CD4-positive, alpha-beta memory T cell (primary cell): ENCODE data around the gene DLGAP4. TPM values are rescaled to one million over a fixed set of nuclear protein-coding genes. Genes with fewer than 3 reads are reported as not detected.
A peak's percentile ranks its signal among the peaks of the same experiment; 100 is the strongest.
"Not testable (repeated sequence)": the region's sequence is repeated elsewhere in the genome, so short reads cannot be mapped to it uniquely, and the experiment has no call there.

Source experiments
- CTCF ChIA-PET: fragments of 350-600 bp; sonication (Branson Sonifier 250); formaldehyde crosslinking; loops from one replicate; lab custom pipeline; 2021; ENCODE audit warnings: inconsistent platforms; ENCODE audit not compliant: partially characterized antibody; lab: Charles Lee
- POLR2A ChIA-PET: fragments of 350-600 bp; sonication (Branson Sonifier 250); formaldehyde crosslinking; loops from one replicate; lab custom pipeline; 2021; ENCODE audit not compliant: partially characterized antibody; lab: Charles Lee
- DNase-seq, 5 donors: peaks; one replicate each; pipeline versions ENCODE4 v3.0.0 to v3.0.0-alpha.2; 2020 to 2022; ENCODE audit warnings: mixed read lengths in 1 of 5
- H3K27ac ChIP-seq: one replicate; pipeline ENCODE4 v1.7.0; 2013; ENCODE audit warnings: low read depth, low read length
- H3K27me3 ChIP-seq: 2 replicates; pipeline ENCODE4 v1.7.0; 2013; ENCODE audit warnings: mild to moderate bottlenecking, low read length, moderate library complexity; ENCODE audit not compliant: insufficient read depth
- H3K36me3 ChIP-seq: 2 replicates; pipeline ENCODE4 v1.7.0; 2013; ENCODE audit warnings: mild to moderate bottlenecking, low read length, moderate library complexity; ENCODE audit not compliant: insufficient read depth
- H3K4me1 ChIP-seq: 2 replicates; pipeline ENCODE4 v1.7.0; 2013; ENCODE audit warnings: mild to moderate bottlenecking, low read length, moderate library complexity; ENCODE audit not compliant: insufficient read depth
- H3K4me3 ChIP-seq, 2 donors: one replicate each; pipeline ENCODE4 v1.7.0; 2013; ENCODE audit warnings: low read length in 2 of 2, mild to moderate bottlenecking in 1 of 2
- H3K9me3 ChIP-seq, 2 donors: one replicate each; pipeline ENCODE4 v1.7.0; 2013; ENCODE audit warnings: low read length in 2 of 2, control low read depth in 1 of 2; ENCODE audit not compliant: control insufficient read depth in 1 of 2
- H3K27ac Mint-ChIP-seq, 7 donors: one replicate each; pipeline ENCODE4 v1.8.0; 2020 to 2021; ENCODE audit warnings: mixed read lengths in 7 of 7, mild to moderate bottlenecking in 6 of 7, inconsistent platforms in 3 of 7, moderate library complexity in 3 of 7
- H3K27me3 Mint-ChIP-seq, 2 donors: one replicate each; pipeline ENCODE4 v1.8.0; 2020 to 2021; ENCODE audit warnings: mixed read lengths in 2 of 2
- H3K36me3 Mint-ChIP-seq, 2 donors: one replicate each; pipeline ENCODE4 v1.8.0; 2020 to 2021; ENCODE audit warnings: mixed read lengths in 2 of 2, inconsistent platforms in 1 of 2, mild to moderate bottlenecking in 1 of 2
- H3K4me1 Mint-ChIP-seq, 4 donors: one replicate each; pipeline ENCODE4 v1.8.0; 2020 to 2021; ENCODE audit warnings: mixed read lengths in 4 of 4, mild to moderate bottlenecking in 1 of 4
- H3K4me3 Mint-ChIP-seq, 8 donors: one replicate each; pipeline ENCODE4 v1.8.0; 2020 to 2021; ENCODE audit warnings: mixed read lengths in 8 of 8, mild to moderate bottlenecking in 7 of 8, moderate library complexity in 6 of 8, inconsistent platforms in 3 of 8
- H3K9me3 Mint-ChIP-seq, 8 donors: one replicate each; pipeline ENCODE4 v1.8.0; 2020 to 2021; ENCODE audit warnings: mixed read lengths in 8 of 8, mild to moderate bottlenecking in 5 of 8, inconsistent platforms in 3 of 8, moderate library complexity in 1 of 8
- intact Hi-C: fragments of 100-400 bp; cut with micrococcal nuclease; formaldehyde crosslinking; loops from one replicate; pipeline ENCODE4 v1.15.1; 2023
- polyA plus RNA-seq, 2 donors: library from polyadenylated mRNA; unstranded; fragments of 300-500 nt; fragmentation: Illumina TruSeq; gene quantifications; one replicate each; pipeline ENCODE4 v1.2.3, GENCODE V29; 2021
- total RNA-seq, 2 experiments: library from RNA; stranded (reverse); gene quantifications; one replicate each; pipeline ENCODE4 v1.2.3, GENCODE V29; 2021

DLGAP4 gene
- total and polyA plus RNA-seq, 4 experiments from 2014 or later: 13.3 to 50.2 (median 31.0) TPM

DNA sequence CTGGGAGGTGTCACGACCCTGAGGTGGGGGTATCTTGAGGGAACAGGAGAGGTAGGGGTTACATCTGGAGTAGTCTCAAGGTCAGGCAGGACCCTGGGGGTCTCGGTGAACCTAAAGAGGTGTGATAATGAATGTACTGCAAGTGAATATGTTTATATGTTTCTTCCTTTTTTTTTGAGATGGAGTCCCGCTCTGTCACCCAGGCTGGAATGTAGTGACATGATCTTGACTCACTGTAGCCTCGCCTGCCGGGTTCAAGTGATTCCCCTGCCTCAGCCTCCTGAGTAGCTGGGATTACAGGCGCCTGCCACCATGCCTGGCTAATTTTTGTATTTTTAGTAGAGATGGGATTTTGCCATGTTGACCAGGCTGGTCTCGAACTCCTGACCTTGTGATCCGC, 168.9 kb downstream of the DLGAP4 start:
- POLR2A ChIA-PET, H3K27me3 ChIP-seq, H3K27ac ChIP-seq, H3K36me3 ChIP-seq, H3K4me3 Mint-ChIP-seq, intact Hi-C loops, CTCF ChIA-PET, H3K9me3 ChIP-seq, H3K27me3 Mint-ChIP-seq, DNase-seq, H3K4me3 ChIP-seq, H3K9me3 Mint-ChIP-seq: not testable (repeated sequence)
- Mint-ChIP-seq H3K4me1 (peaks cover 39 to 68% (median 55%) of the 10 kb centered on the region in 4 donors), H3K36me3 (peaks cover 3 to 16% of the 10 kb centered on the region in 2 donors), H3K27ac (peak overlapping the region in 4 of 7 donors; percentile 50 to 78 (median 60))
- peaks cover 31% of the 10 kb centered on the region for H3K4me1 ChIP-seq

DNA sequence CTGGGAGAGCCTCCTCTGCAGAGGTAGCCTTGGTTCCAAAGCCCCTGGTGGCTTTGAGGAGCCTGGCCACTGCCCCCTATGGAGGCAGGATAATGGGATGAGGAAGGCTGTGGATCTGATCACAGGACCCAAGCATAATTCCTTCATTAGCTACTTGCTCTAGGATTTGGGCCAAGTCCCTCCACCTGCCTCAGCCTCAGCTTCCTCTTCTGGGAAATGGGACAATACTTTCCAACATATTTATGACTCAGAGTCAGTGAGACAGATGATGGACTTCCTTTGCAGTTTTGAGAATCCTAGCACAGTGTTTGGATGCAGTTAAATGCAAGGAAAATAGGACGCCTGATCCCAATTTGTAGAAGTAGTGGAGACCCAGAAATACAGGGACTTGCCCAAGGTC, 171.3 kb downstream of the DLGAP4 start:
- H3K36me3 ChIP-seq: no peaks in the 10 kb centered on the region
- peaks cover 38 to 66% (median 51%) of the 10 kb centered on the region in 4 donors for H3K4me1 Mint-ChIP-seq
- no peak overlapping the region for H3K4me3 Mint-ChIP-seq
- no peaks in the 10 kb centered on the region for H3K27me3 Mint-ChIP-seq
- H3K27ac Mint-ChIP-seq: peak overlapping the region in 1 of 7 donors; percentile 12
- no peak for DNase-seq
- intact Hi-C loops: no loop called here
- POLR2A ChIA-PET: no interaction called here
- H3K4me3 ChIP-seq: no peak overlapping the region
- no peak overlapping the region for H3K27ac ChIP-seq
- no peaks in the 10 kb centered on the region for H3K9me3 Mint-ChIP-seq
- H3K27me3 ChIP-seq: no peaks in the 10 kb centered on the region
- no peaks in the 10 kb centered on the region for H3K9me3 ChIP-seq
- peaks cover 3 to 17% of the 10 kb centered on the region in 2 donors for H3K36me3 Mint-ChIP-seq
- peaks cover 28% of the 10 kb centered on the region for H3K4me1 ChIP-seq
- CTCF ChIA-PET: no interaction called here

DNA sequence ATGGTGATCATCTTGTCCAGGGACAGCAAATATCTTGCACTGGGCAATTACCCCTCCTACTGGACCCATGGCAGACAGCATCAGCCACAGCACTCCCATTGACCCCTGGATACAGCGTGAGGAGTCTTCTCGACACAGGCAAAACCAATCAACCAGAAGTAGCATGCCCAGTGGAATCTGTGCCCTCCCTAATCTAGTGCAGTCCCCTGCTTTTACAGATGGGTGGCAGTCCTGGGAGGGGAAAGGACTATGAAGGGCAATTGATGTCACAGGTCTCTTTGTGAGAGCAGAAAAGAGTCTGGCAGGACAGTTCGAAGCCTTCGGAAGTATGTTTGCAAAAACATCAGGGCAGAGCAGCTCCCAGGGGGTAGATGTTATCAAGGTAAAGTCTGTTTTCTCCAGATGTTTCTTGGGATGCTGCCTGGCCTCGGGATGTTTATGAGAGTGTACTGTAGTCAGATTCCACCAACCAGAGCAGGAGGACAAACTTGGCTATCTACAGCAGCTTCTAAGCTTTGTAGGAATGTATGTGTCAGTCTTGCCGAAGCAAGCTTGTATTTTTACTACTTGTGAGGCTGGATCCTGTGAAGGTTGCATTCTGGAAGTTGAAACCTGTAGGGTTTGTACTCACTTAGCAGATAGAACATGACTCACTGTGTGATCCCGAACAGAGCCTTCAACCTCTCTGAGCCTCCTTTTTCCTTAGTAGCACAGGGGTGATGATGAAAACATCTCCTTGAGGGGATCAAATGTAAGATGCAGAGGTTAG, 172.2 kb downstream of the DLGAP4 start:
- Histone ChIP-seq H3K9me3 (no peaks in the 10 kb centered on the region), H3K4me1 (peaks cover 19% of the 10 kb centered on the region), H3K36me3 (no peaks in the 10 kb centered on the region), H3K27ac (no peak overlapping the region), H3K27me3 (no peaks in the 10 kb centered on the region), H3K4me3 (no peak overlapping the region)
- intact Hi-C loops: no loop called here
- H3K27ac Mint-ChIP-seq: peak overlapping the region in 3 of 7 donors; percentile 7 to 57 (median 24)
- no peaks in the 10 kb centered on the region for H3K9me3 Mint-ChIP-seq
- H3K4me1 Mint-ChIP-seq: peaks cover 35 to 62% (median 45%) of the 10 kb centered on the region in 4 donors
- POLR2A ChIA-PET: no interaction called here
- H3K27me3 Mint-ChIP-seq: no peaks in the 10 kb centered on the region
- no peak for DNase-seq
- CTCF ChIA-PET: no interaction called here
- no peak overlapping the region for H3K4me3 Mint-ChIP-seq
- H3K36me3 Mint-ChIP-seq: peaks cover 3 to 17% of the 10 kb centered on the region in 2 donors

DNA sequence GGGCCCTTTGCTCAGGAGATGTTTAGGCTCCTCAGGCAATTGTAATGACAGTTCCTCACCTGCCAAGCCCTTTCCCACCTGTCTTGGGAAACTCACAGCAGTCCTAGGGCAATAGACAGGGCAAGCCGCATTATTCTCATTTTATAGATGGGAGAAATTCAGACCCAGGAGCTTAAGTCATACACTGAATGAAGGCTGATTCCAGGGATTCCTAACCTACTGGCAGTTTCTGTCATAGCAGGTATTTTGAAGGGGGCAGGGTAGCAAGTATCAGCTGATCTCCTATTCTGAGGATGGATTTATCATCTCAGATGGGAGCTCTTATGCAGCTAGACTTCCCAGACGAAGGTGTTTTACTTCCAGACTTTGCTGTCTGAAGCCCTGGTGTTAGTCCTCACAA, 173.8 kb downstream of the DLGAP4 start:
- ChIA-PET CTCF (no interaction called here), POLR2A (interaction anchor here (0.6 to 1.7 kb wide), 2 partner anchors 16 to 866 kb away, joined by 4 to 6 read pairs; no protein-coding TSS in a partner anchor)
- Mint-ChIP-seq H3K36me3 (peaks cover 3 to 11% of the 10 kb centered on the region in 2 donors), H3K4me3 (peak overlapping the region in 2 of 8 donors; percentile 15 to 47), H3K9me3 (no peaks in the 10 kb centered on the region), H3K4me1 (peaks cover 24 to 46% (median 33%) of the 10 kb centered on the region in 4 donors), H3K27ac (peak overlapping the region in 5 of 7 donors; percentile 8 to 82 (median 65)), H3K27me3 (no peaks in the 10 kb centered on the region)
- intact Hi-C loops: no loop called here
- Histone ChIP-seq H3K4me1 (peaks cover 7% of the 10 kb centered on the region), H3K36me3 (no peaks in the 10 kb centered on the region), H3K4me3 (no peak overlapping the region), H3K9me3 (no peaks in the 10 kb centered on the region), H3K27me3 (no peaks in the 10 kb centered on the region), H3K27ac (no peak overlapping the region)
- DNase-seq: no peak

DNA sequence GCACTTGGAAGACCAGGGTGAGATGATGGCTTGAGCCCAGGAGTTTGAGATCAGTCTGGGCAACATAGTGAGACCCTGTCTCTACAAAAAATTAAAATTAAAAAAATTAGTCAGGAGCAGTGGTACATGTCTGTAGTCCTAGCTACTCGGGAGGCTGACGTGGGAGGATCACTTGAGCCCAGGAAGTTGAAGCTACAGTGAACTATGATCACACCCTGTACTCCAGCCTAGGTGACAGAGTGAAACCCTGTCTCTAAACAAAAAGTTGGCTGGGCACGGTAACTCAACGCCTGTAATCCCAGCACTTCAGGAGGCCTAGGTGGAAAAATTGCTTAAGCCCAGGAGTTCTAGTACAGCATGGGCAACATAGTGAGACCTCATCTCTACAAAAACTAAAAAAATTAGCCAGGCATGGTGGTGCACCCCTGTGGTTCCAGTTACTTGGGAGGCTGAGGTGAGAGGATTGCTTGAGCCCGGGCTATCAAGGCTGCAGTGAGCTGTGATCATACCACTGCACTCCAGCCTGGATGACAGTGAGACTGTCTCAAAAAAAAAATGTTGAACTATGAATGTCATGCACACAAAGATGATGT, 174.4 kb downstream of the DLGAP4 start:
- no peak overlapping the region for H3K4me3 ChIP-seq
- no peak for DNase-seq
- H3K4me1 Mint-ChIP-seq: peaks cover 25 to 45% (median 31%) of the 10 kb centered on the region in 4 donors
- H3K9me3 Mint-ChIP-seq: no peaks in the 10 kb centered on the region
- H3K9me3 ChIP-seq: no peaks in the 10 kb centered on the region
- H3K27ac Mint-ChIP-seq: peak overlapping the region in 5 of 7 donors; percentile 58 to 82 (median 65)
- no peak overlapping the region for H3K27ac ChIP-seq
- no peaks in the 10 kb centered on the region for H3K27me3 ChIP-seq
- H3K36me3 ChIP-seq: no peaks in the 10 kb centered on the region
- H3K36me3 Mint-ChIP-seq: peaks cover 3 to 11% of the 10 kb centered on the region in 2 donors
- peak overlapping the region in 1 of 8 donors; percentile 47 for H3K4me3 Mint-ChIP-seq
- CTCF ChIA-PET: interaction anchor here (0.8 kb wide), 1 partner anchor 12 kb away, joined by 3 read pairs; no protein-coding TSS in a partner anchor
- intact Hi-C loops: no loop called here
- H3K27me3 Mint-ChIP-seq: no peaks in the 10 kb centered on the region
- POLR2A ChIA-PET: interaction anchor here (0.6 to 1.7 kb wide), 2 partner anchors 16 to 867 kb away, joined by 4 to 6 read pairs; no protein-coding TSS in a partner anchor
- peaks cover 7% of the 10 kb centered on the region for H3K4me1 ChIP-seq

DNA sequence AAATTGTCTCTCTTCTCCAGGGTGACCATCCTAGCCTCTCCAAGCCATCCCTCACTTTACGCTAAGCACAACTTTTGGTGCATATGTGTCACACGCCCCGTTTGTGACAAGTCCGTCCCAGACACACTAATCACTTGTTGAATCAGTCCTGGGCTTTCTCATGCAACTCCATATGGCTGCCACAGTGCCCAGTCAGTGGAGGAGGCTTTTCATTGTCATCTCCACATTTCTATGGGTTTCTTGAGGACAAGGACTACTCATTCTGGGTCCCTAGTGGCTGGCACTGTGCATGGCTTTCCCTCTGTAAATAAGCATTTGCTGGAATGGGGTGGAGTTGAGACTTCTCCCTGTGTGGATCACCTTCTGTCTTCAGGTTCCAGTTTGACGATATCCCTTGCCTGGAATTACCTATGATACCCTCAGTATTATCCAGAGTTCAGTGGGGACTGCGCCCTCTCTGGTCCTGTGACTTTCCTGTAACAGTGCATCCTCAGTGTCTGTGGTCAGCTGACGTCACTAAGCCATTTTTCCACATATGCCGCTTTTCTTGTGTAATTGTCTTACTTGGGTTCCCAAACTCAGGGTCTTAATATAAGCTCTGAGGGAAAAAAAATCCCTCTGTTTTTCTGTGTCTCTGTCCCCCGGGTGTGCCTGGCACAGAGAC, 175.4 kb downstream of the DLGAP4 start:
- DNase-seq: no peak
- no peak overlapping the region for H3K27ac ChIP-seq
- intact Hi-C loops: no loop called here
- no peaks in the 10 kb centered on the region for H3K27me3 ChIP-seq
- H3K4me3 ChIP-seq: no peak overlapping the region
- Mint-ChIP-seq H3K4me3 (peak overlapping the region in 1 of 8 donors; percentile 2), H3K27me3 (no peaks in the 10 kb centered on the region), H3K9me3 (no peaks in the 10 kb centered on the region), H3K27ac (peak overlapping the region in 3 of 7 donors; percentile 3 to 58 (median 24)), H3K4me1 (peaks cover 27 to 53% (median 37%) of the 10 kb centered on the region in 4 donors), H3K36me3 (peaks cover 3 to 11% of the 10 kb centered on the region in 2 donors)
- peaks cover 7% of the 10 kb centered on the region for H3K4me1 ChIP-seq
- CTCF ChIA-PET: interaction anchor here (0.8 kb wide), 1 partner anchor 11 kb away, joined by 3 read pairs; no protein-coding TSS in a partner anchor
- H3K9me3 ChIP-seq: no peaks in the 10 kb centered on the region
- no peaks in the 10 kb centered on the region for H3K36me3 ChIP-seq
- POLR2A ChIA-PET: interaction anchor here (1.3 kb wide), 1 partner anchor 11 kb away, joined by 3 read pairs; no protein-coding TSS in a partner anchor
